Measurements from ENCODE around the gene SLC49A3.

- TF ChIP-seq EP300 (IDR thresholded peaks at IDR 0.05) (no peak), POLR2A (IDR thresholded peaks at IDR 0.05) (no peak)
Measured at GRCh38 chr4:675980-676870, 12.7 kb downstream of the SLC49A3 start.

Measured in stomach (tissue), 4 donors.